HepG2 (cell line): ENCODE results near the gene DUSP7. TPM values are rescaled to one million over a fixed set of nuclear protein-coding genes. Genes with fewer than 3 reads are reported as not detected.

ENCODE experiments used
- CCDC6 ChIP-seq: sonication (generic); formaldehyde crosslinking; IDR thresholded peaks from 2 replicates; pipeline ENCODE4 v1.8.1; 2022; ENCODE audit warnings: mild to moderate bottlenecking, missing genetic modification reagents, moderate library complexity
- FOXC1 ChIP-seq: sonication (generic); formaldehyde crosslinking; IDR thresholded peaks from 2 replicates; pipeline ENCODE4 v1.8.0; 2022; ENCODE audit warnings: mild to moderate bottlenecking, missing genetic modification reagents, borderline replicate concordance
- GATAD2A ChIP-seq: IDR thresholded peaks from 2 replicates; pipeline ENCODE4 v1.6.1; 2016
- GLI4 ChIP-seq: sonication (generic); formaldehyde crosslinking; IDR thresholded peaks from 2 replicates; pipeline ENCODE4 v1.5.1; 2020; ENCODE audit warnings: missing genetic modification reagents, mild to moderate bottlenecking, moderate library complexity, borderline replicate concordance
- MXD4 ChIP-seq: IDR thresholded peaks from 2 replicates; pipeline ENCODE4 v1.6.1; 2016; ENCODE audit warnings: mild to moderate bottlenecking, missing biosample characterization, missing genetic modification reagents
- NR3C1 ChIP-seq: sonication (generic); formaldehyde crosslinking; IDR thresholded peaks from 2 replicates; pipeline ENCODE4 v1.4.0; 2020; ENCODE audit warnings: missing genetic modification reagents
- PAF1 ChIP-seq: IDR thresholded peaks from 2 replicates; pipeline ENCODE4 v1.6.1; 2016; ENCODE audit warnings: missing genetic modification reagents, missing compliant biosample characterization
- PAXIP1 ChIP-seq: sonication (generic); formaldehyde crosslinking; conservative IDR thresholded peaks from 2 replicates; pipeline ENCODE4 v1.4.0; 2020; ENCODE audit warnings: mild to moderate bottlenecking, missing genetic modification reagents, moderate library complexity
- RORA ChIP-seq: sonication (generic); formaldehyde crosslinking; IDR thresholded peaks from 2 replicates; pipeline ENCODE4 v1.5.0; 2020; ENCODE audit warnings: mild to moderate bottlenecking, missing genetic modification reagents, moderate library complexity
- RXRA ChIP-seq: sonication (generic); formaldehyde crosslinking; IDR thresholded peaks from 2 replicates; pipeline ENCODE4 v1.5.1; 2020; ENCODE audit warnings: missing genetic modification reagents
- SP4 ChIP-seq: sonication (generic); formaldehyde crosslinking; IDR thresholded peaks from 2 replicates; pipeline ENCODE4 v1.8.1; 2023; ENCODE audit warnings: mild to moderate bottlenecking, missing genetic modification reagents
- SP5 ChIP-seq: IDR thresholded peaks from 2 replicates; pipeline ENCODE4 v1.6.1; 2016; ENCODE audit warnings: low read depth, borderline replicate concordance
- U2AF1 ChIP-seq: fragments of 200-400 bp; formaldehyde crosslinking; optimal IDR thresholded peaks from 2 replicates; pipeline ENCODE3; 2017; ENCODE audit warnings: mild to moderate bottlenecking, low read depth, low read length
- ZNF235 ChIP-seq: sonication (generic); formaldehyde crosslinking; IDR thresholded peaks from 2 replicates; pipeline ENCODE4 v1.8.1; 2023; ENCODE audit warnings: mild to moderate bottlenecking, missing genetic modification reagents, borderline replicate concordance
- ZNF281 ChIP-seq: sonication (generic); formaldehyde crosslinking; IDR thresholded peaks from 2 replicates; pipeline ENCODE4 v1.4.0; 2020; ENCODE audit warnings: missing genetic modification reagents, borderline replicate concordance
- ZNF337 ChIP-seq: sonication (generic); formaldehyde crosslinking; IDR thresholded peaks from 2 replicates; pipeline ENCODE4 v1.5.1; 2020; ENCODE audit warnings: missing genetic modification reagents, low read depth, mild to moderate bottlenecking, borderline replicate concordance
- ZNF563 ChIP-seq: sonication (generic); formaldehyde crosslinking; IDR thresholded peaks from 2 replicates; pipeline ENCODE4 v1.8.0; 2022; ENCODE audit warnings: mild to moderate bottlenecking, moderate library complexity, missing genetic modification reagents
- ZNF615 ChIP-seq: sonication (generic); formaldehyde crosslinking; IDR thresholded peaks from 2 replicates; pipeline ENCODE4 v1.5.0; 2020; ENCODE audit warnings: mild to moderate bottlenecking, missing genetic modification reagents, borderline replicate concordance
- ZSCAN25 ChIP-seq: sonication (generic); formaldehyde crosslinking; IDR thresholded peaks from 2 replicates; pipeline ENCODE4 v1.8.0; 2022; ENCODE audit warnings: mild to moderate bottlenecking, missing genetic modification reagents
- polyA plus RNA-seq, 8 experiments: library from polyadenylated mRNA; depleted of rRNA in 3 of 8; stranded (reverse) in 7 of 8; unstranded in 1 of 8; fragments of >200 nt; fragmentation: Illumina TruSeq in 4 of 8; extraction: Trizol in 4 of 8; gene quantifications; 2 replicates each; pipeline versions ENCODE4 v1.2.1 to v1.2.3, GENCODE V29; 2011 to 2016; ENCODE audit warnings: low read depth in 4 of 8, missing spikeins in 1 of 8, mixed read lengths in 1 of 8; ENCODE audit not compliant: insufficient read depth in 1 of 8
- total RNA-seq, 5 experiments: library from RNA; depleted of rRNA; stranded (reverse); fragments of >200 nt; fragmentation: Illumina TruSeq; extraction: Trizol; gene quantifications; 2 replicates each; pipeline ENCODE4 v1.2.3, GENCODE V29; 2016; ENCODE audit warnings: low read depth in 1 of 5
- TF ChIP-seq, protein P1 (sequence below): fragments of 450-650 bp; IDR thresholded peaks from 2 replicates; pipeline ENCODE4 v1.6.1; 2017
- TF ChIP-seq, protein P2 (sequence below): sonication (generic); formaldehyde crosslinking; IDR thresholded peaks from 2 replicates; pipeline ENCODE4 v1.4.0; 2020; ENCODE audit warnings: missing genetic modification reagents, borderline replicate concordance
- TF ChIP-seq, protein P3 (sequence below): IDR thresholded peaks from 2 replicates; pipeline ENCODE4 v1.6.1; 2016

Gene DUSP7
- total and polyA plus RNA-seq, 2 of the 13 experiments (the other 11 are each of a cell fraction or from before 2014, with no cell fraction given): 6.6 to 8.8 TPM

- TF ChIP-seq ZNF615 (CRISPR knock-in tag) (no peak), NR3C1 (no peak), PAXIP1 (CRISPR knock-in tag) (0 out of 2 replicates have a peak, but pooled peaks have one; percentile 20), SP5 (CRISPR knock-in tag) (no peak), RORA (CRISPR knock-in tag) (no peak), PAF1 (CRISPR knock-in tag) (no peak), ZSCAN25 (CRISPR knock-in tag) (no peak), ZNF337 (CRISPR knock-in tag) (no peak), RXRA (no peak; the same call in 1 of the 2 replicates), ZNF235 (no peak), GLI4 (no peak), SP4 (no peak), GATAD2A (CRISPR knock-in tag) (peak; percentile 39; the same call in 1 of the 2 replicates), ZNF563 (no peak), MXD4 (CRISPR knock-in tag) (no peak), CCDC6 (CRISPR knock-in tag) (no peak), FOXC1 (CRISPR knock-in tag) (no peak), ZNF281 (no peak), U2AF1 (no peak)
- TF ChIP-seq, protein P1, sequence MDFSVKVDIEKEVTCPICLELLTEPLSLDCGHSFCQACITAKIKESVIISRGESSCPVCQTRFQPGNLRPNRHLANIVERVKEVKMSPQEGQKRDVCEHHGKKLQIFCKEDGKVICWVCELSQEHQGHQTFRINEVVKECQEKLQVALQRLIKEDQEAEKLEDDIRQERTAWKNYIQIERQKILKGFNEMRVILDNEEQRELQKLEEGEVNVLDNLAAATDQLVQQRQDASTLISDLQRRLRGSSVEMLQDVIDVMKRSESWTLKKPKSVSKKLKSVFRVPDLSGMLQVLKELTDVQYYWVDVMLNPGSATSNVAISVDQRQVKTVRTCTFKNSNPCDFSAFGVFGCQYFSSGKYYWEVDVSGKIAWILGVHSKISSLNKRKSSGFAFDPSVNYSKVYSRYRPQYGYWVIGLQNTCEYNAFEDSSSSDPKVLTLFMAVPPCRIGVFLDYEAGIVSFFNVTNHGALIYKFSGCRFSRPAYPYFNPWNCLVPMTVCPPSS: no peak
- TF ChIP-seq, protein P2, sequence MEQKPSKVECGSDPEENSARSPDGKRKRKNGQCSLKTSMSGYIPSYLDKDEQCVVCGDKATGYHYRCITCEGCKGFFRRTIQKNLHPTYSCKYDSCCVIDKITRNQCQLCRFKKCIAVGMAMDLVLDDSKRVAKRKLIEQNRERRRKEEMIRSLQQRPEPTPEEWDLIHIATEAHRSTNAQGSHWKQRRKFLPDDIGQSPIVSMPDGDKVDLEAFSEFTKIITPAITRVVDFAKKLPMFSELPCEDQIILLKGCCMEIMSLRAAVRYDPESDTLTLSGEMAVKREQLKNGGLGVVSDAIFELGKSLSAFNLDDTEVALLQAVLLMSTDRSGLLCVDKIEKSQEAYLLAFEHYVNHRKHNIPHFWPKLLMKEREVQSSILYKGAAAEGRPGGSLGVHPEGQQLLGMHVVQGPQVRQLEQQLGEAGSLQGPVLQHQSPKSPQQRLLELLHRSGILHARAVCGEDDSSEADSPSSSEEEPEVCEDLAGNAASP (CRISPR knock-in tag): peak; percentile 12; the same call in 1 of the 2 replicates
- TF ChIP-seq, protein P3, sequence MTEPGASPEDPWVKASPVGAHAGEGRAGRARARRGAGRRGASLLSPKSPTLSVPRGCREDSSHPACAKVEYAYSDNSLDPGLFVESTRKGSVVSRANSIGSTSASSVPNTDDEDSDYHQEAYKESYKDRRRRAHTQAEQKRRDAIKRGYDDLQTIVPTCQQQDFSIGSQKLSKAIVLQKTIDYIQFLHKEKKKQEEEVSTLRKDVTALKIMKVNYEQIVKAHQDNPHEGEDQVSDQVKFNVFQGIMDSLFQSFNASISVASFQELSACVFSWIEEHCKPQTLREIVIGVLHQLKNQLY (CRISPR knock-in tag): no peak
These were observed 26.8 kb downstream of the DUSP7 start (continued) for GRCh38 chr3:52029535-52029934.
